Fibroblast of skin of scalp (primary cell): ENCODE measurements around the gene GALNT18.

Experiments
- DNase-seq: peaks from one replicate; pipeline ENCODE4 v3.0.0-alpha.2; 2013

The GALNT18 gene

DNA sequence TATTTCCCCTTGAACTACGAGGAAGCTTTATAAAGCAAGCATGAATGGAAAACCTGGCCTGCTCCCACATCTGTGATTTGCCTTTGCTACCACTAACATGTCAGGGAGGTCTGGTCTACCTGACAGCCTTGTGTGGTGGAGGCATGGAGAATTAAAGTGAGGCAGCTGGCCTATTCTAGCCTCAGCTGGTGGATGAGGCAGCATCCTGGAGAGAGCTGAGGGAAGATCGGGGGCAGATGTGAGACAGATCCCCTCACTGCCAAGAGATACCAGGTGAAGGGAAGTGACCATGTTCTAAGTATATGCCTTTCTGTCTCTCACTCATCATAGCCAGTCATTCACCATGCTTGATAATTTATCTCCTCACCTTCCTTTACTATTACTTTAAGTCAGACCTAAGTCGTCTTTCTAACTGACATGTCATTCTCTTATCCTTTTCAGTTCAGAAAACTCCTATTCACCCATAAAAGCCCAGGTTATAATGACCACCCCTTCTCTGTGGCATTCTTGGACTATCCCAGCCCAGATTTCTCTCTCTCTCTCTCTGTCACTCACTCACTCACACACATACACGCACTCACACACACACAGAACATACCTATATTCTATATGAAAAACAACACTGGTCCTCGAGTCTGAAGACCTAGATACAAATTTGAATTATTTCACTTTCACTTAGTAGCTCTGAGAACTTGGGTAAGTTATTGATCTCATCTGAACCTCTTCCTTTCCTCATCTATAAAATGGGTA is 359.5 kb downstream of the GALNT18 start:
- no peak for DNase-seq

- no peak for DNase-seq
Observed at GRCh38 chr11:11261629-11262028, 360.2 kb downstream of the GALNT18 start.

GRCh38 chr11:11260903-11261302 is 360.9 kb downstream of the GALNT18 start:
- DNase-seq: no peak

DNA sequence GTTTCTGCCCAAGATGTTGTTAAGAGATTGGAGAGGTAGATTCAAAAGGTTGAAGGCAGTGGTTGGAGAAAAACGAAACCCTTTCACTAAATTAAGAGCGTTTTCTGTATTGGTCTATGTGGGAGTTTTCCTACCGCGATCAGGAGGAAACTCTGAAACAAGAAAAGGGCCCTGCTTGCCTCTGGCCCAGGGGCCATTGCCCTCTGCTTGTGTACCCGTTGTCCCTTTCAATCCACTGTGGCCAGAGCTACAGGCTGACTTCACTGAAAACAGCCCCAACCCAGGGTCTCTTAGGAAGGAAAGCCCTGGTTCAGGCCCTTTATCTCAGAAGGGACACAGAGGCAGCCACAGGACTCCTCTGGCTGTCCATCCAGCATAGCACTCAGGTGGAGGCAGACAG is 367.8 kb downstream of the GALNT18 start:
- no peak for DNase-seq

- DNase-seq: no peak
Observed at GRCh38 chr11:11253497-11253896, 368.3 kb downstream of the GALNT18 start.

DNA sequence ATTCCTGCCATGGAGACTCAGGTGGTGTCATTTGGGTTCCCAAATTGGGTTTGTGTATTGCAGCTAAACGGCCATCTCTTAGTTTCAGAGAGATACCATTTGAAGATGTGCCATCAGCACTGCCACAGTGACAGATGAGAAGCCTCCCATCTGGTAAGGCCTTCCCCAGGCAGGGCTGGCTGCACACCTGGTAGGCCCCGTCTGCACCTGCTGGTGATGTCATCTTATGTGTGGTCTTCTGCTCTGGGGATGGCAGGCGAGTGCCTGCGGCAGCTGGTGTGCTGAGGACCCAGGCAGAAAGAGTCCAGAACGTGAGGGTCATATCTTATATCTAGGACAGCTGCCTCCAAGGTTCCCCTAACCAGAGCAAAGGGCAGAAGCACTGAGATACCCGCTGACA is 369.4 kb downstream of the GALNT18 start:
- no peak for DNase-seq

- no peak for DNase-seq
Observed at GRCh38 chr11:11251394-11251970, 370.3 kb downstream of the GALNT18 start.

GRCh38 chr11:11250470-11250869 is 371.3 kb downstream of the GALNT18 start:
- DNase-seq: peak; percentile 65

- DNase-seq: no peak
Observed at GRCh38 chr11:11247576-11247975, 374.2 kb downstream of the GALNT18 start.

DNA sequence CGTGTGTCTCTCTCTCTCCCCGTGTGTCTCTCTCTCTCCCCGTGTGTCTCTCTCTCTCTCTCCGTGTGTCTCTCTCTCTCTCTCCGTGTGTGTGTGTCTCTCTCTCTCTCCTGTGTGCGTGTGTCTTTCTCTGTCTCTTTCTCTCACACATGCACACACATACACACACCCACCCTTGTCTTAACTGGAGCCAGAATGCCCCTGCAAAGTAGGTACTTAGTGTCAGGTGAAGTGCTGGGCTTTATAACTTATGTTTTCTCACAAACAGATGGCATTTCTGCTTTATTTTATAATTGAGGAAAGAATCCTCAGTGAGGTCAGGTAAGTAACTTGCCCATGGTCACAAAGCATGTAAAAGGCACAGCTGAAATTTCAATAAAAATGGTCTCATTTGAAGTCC is 374.7 kb downstream of the GALNT18 start:
- DNase-seq: no peak

GRCh38 chr11:11246166-11246565 is 375.6 kb downstream of the GALNT18 start:
- DNase-seq: no peak

DNA sequence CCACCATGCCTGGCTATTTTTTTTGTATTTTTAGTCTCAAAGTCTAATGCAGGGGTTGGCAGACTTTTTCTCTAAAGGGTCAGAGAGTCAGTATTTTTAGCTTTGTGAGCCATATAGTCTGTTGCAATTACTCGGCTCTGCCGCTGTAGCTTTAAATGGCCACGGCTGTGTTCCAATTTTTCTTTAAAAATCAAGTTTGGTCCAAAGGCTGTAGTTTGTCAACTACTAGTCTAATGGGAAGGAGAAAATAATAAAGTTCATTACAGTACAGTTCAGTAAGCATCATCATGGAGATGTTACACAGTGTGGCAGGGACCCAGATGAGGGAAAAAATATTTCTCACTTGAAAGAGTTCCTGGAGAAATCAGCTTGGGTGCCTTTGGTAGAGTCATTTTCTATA is 376.4 kb downstream of the GALNT18 start:
- DNase-seq: no peak

- no peak for DNase-seq
Observed at GRCh38 chr11:11244470-11245080, 377.2 kb downstream of the GALNT18 start.

DNA sequence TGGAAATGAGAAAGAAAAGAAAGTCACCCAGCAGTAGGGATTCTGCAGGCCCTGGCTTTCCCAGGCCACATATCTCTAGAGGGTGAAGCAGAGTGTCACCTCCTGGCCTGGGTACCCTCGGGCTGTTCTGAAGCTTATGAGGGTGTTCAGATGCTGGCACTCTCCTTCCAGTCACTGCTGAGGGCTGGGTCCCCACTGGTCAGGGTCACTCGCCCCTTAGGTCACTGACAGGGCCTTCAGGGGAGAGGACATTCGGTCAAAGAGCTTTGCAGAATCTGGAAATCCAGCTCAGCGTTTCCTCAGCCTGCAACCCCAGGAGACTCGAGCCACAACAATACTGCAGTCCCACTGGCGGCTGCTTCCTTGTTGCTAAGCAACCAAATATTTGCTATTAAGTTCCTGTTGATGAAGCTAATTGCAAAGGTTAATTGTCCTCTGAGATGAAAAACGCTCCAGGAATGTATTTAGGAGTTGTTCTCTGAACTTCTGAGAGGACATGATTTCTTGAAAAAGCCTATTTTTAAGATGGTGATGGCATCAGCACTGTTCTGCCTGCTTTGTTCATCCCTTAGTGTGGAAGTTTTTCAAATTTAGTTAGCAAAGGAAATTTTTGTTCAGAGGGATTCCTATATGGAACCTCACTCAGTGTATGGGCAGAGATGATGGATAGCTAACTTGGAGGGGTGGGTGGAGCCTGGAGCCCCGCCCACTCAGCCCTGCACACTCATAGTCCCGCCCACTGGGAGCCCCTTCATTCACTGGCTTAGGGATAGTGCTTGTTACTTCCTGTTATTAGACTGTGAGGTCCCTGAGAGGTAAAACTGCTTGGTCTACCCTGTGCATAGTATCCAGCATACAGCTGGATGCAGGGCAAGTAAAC is 378.0 kb downstream of the GALNT18 start:
- no peak for DNase-seq

DNA sequence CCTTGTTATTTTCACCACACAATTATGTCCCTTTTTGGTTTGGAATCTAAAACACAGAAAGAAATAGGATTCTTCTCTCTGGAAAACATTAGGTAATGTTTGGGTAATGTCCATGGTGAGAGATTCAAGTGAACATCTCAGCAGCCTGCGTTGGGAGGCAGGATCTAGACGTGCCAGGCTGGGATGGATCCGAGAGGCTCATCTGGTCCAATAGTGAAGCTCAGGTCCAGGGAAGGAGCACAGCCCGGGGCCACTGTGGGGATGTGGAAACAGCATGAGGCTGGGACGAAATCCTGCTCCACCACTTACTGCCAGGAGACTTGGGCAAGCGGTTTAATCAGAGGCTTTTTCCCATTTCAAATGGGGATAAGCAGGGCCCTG is 378.6 kb downstream of the GALNT18 start:
- no peak for DNase-seq

GRCh38 chr11:11241284-11241683 is 380.5 kb downstream of the GALNT18 start:
- DNase-seq: no peak

DNA sequence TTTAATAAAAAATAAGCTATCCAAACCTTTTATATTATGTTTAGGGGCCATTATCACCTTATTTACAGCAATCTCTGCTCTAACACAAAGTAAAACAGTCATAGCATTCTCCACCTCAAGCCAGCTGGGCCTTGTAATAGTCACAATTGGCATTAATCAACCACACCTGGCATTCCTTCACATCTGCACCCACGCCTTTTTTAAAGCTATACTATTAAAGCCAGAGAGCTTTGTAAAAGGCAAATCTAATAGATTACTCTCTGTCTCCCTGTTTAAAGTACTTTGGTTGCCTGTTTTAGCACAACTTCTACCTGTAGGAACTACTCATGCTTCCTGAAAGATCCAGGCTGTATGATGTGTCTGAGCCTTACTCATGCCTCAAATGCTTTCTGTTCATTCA is 381.8 kb downstream of the GALNT18 start:
- no peak for DNase-seq

GRCh38 chr11:11237070-11237832 is 384.6 kb downstream of the GALNT18 start:
- DNase-seq: no peak

DNA sequence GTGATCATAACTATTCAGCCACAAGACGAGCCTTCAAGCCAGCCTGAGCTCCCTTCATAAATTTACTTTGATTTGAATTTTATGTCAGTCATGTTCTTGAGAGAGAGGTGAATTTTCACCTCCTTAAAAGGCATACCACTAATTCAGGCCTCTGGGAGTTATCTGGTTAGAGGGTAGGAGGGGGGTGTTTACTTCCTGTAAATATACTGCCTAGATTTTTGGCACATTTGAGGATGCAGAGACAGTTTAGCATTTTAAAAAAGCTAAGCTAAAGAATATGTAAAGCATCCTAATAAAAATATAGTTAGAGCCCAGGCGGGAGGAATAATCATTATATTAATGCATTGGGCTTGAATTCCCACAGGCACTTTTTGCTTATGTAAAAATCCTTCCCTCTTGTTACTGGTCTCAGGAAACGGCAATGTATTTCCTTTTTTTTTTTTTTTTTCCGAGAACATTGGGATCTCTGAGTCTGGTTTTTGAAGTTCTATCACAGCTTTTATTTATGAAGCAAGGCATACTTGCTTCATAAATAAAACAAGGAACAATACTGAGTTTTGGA is 385.2 kb downstream of the GALNT18 start:
- DNase-seq: no peak

DNA sequence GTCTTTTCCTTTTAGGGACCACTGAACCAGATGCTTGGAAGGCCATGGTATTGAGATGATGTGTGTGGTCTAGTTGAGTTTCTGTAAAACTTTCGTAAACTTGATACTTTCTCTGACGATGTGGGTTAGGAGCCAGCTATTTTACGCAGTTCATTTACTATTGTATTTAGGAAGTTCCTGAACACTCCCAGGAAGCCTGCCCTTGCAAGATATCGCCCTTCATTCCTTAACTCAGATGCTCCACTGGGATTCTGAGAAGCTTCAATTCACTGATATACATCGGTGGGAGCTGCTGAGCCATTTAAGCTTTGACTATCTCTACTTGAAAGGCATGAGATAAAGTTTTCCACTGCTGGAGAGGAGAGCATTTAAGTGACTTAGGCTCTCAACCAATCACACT is 390.0 kb downstream of the GALNT18 start:
- no peak for DNase-seq

DNA sequence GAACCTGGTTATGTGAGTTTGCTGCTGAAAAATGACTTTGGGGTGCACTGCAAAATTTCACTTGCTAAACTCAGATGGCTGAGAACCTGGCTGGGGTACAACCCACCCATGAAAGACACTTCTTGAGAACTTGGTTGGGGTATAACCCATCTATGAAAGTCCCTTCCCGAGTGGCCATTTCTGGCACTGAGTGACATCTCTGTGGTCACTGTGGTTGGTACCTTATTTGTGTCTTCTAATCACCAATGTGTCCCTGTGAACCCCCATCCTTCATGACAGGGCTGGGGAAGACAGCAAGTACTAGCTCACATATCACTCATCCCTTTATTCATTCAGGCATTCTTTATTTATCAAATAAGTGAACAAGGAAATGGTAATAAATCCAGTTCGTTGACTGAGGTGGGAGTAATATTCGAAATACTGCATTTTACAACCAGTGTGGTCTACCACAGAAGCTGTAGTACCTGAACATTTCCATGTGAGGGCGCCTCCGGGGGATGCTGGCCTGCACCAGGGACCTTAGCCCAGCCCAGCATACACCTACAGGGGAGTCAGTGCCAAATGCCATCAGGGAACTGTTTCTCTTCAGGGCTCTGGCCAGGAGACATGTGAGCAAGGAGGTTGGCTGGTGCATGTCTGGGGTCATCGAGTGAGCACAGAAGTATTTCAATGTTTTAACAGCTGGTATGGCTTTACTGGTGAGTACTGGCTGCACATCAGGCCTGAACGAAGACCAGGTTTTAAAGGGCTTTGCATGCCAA is 390.8 kb downstream of the GALNT18 start:
- DNase-seq: no peak
